Activated naive CD8-positive, alpha-beta T cell (primary cell): ENCODE data around the gene PSIP1.
"Not testable (repeated sequence)": the region's sequence is repeated elsewhere in the genome, so short reads cannot be mapped to it uniquely, and the experiment has no call there.

ENCODE experiments used
- H3K27ac Mint-ChIP-seq: one replicate; pipeline ENCODE4 v1.8.0; 2021; ENCODE audit warnings: mixed read lengths
- H3K27me3 Mint-ChIP-seq: one replicate; pipeline ENCODE4 v1.8.0; 2021; ENCODE audit warnings: mixed read lengths
- H3K36me3 Mint-ChIP-seq: one replicate; pipeline ENCODE4 v1.8.0; 2021; ENCODE audit warnings: mixed read lengths
- H3K4me1 Mint-ChIP-seq: one replicate; pipeline ENCODE4 v1.8.0; 2021; ENCODE audit warnings: low read depth, mixed read lengths
- H3K4me3 Mint-ChIP-seq: one replicate; pipeline ENCODE4 v1.8.0; 2021; ENCODE audit warnings: mild to moderate bottlenecking, mixed read lengths
- H3K9me3 Mint-ChIP-seq: one replicate; pipeline ENCODE4 v1.8.0; 2021; ENCODE audit warnings: low read depth, mixed read lengths

The PSIP1 gene

DNA sequence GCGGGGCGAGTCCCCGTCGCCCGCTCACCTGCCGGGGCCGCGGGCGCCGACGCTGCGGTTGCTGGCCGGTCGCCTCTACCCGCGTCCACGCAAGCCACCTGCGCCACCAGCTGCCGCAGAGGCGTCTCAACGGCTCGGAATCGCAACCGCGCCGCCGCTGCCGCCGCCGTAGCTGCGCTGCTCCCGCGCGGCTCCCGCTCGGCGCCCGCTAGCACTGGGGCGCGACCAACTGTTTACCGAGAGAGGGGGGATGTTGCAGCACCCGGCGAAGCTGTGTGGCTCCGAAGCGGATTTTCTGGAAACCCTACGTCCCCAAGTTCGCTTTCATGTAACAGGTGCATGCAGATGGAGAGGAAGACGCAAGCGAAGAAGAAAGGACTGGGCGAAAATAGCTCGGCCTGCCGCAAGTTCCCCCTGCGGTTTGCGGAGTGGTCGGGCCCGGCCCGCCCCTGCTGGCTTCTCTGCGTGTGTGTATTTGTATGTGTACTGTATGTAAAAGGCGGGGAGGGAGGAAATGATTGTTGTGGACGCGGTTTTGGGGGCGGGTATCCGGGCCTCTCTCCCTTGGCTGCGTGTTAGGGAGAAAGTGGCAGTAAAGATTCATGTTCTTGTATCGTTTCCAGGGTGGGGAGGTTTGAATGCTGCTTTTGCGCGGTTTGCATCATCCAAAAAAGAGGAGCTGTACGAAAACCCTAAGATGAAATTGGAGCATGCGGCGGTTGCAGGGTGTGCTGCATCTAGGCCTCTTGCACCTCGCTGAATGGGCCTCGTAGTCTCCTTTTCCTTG lies at the start of gene PSIP1:
Gene PSIP1 (minus strand): TSS at position 182 of the 787 bp plus-strand sequence. CDS start 782 bp downstream, outside the sequence.
- H3K27ac Mint-ChIP-seq: peak within 1 kb of the TSS; percentile 98
- peak within 1 kb of the TSS; percentile 95 for H3K4me3 Mint-ChIP-seq
- H3K4me1 Mint-ChIP-seq: peaks cover 52% of the 10 kb centered on the region
- no peaks in the 10 kb centered on the region for H3K9me3 Mint-ChIP-seq
- H3K27me3 Mint-ChIP-seq: no peaks in the 10 kb centered on the region
- peaks cover 2% of the 10 kb centered on the region for H3K36me3 Mint-ChIP-seq

- Mint-ChIP-seq H3K4me3 (peak overlapping the region; percentile 91), H3K27ac (no peak overlapping the region)
Measured at GRCh38 chr9:15553528-15553898, 42.7 kb upstream of the PSIP1 start.

GRCh38 chr9:15552636-15553527 lies 42.1 kb upstream of the PSIP1 start, which contains the start of gene CCDC171:
Gene CCDC171 (plus strand): TSS chr9:15553043. CDS start chr9:15564089, 11,046 bp downstream.
- H3K4me1 Mint-ChIP-seq: peaks cover 13% of the 10 kb centered on the region
- no peaks in the 10 kb centered on the region for H3K9me3 Mint-ChIP-seq
- H3K36me3 Mint-ChIP-seq: no peaks in the 10 kb centered on the region
- peak within 1 kb of the TSS; percentile 81 for H3K27ac Mint-ChIP-seq
- H3K4me3 Mint-ChIP-seq: peak within 1 kb of the TSS; percentile 91
- H3K27me3 Mint-ChIP-seq: no peaks in the 10 kb centered on the region

More at GRCh38 chr9:15553528-15553898, 42.7 kb upstream of the PSIP1 start:
- H3K9me3 Mint-ChIP-seq: no peaks in the 10 kb centered on the region
- no peaks in the 10 kb centered on the region for H3K27me3 Mint-ChIP-seq
- H3K4me1 Mint-ChIP-seq: peaks cover 13% of the 10 kb centered on the region
- no peaks in the 10 kb centered on the region for H3K36me3 Mint-ChIP-seq

GRCh38 chr9:15549611-15550010 lies 38.8 kb upstream of the PSIP1 start:
- no peaks in the 10 kb centered on the region for H3K9me3 Mint-ChIP-seq
- H3K27me3 Mint-ChIP-seq: no peaks in the 10 kb centered on the region
- H3K36me3 Mint-ChIP-seq: no peaks in the 10 kb centered on the region
- H3K27ac Mint-ChIP-seq: no peak overlapping the region
- no peak overlapping the region for H3K4me3 Mint-ChIP-seq
- peaks cover 13% of the 10 kb centered on the region for H3K4me1 Mint-ChIP-seq

DNA sequence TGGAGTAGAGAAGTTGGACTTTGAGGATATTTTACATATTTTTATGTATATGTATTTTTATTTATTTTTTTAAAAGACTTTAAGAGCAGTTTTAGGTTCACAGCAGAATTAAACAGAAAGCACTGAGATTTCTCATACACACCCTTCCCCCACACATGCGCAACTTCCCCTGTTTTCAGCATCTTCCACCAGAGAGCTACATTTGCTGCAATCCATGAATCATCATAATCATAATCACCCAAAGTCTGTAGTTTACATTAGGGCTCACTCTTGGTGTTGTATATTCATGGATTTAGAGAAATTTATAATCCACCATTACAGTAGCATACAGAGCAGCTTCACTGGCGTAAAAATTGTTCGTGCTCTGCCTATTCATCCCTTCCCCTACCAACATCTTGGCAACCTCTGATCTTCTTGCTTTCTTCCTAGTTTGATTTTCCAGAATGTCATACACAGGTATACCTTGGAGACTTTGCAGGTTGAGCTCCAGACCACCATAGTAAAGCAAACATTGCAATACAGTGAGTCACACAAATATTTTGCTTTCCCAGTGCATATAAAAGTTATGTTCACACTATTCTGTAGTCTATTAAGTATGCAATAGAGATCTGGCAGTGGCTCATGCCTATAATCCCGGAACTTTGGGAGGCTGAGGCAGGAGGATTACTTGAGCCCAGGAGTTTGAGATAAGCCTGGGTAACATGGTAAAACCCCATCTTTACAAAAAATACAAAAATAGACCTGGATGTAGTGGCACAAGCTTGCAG lies 32.5 kb upstream of the PSIP1 start:
- no peaks in the 10 kb centered on the region for H3K9me3 Mint-ChIP-seq
- no peaks in the 10 kb centered on the region for H3K4me1 Mint-ChIP-seq
- H3K36me3 Mint-ChIP-seq: no peaks in the 10 kb centered on the region
- H3K27ac Mint-ChIP-seq: no peak overlapping the region
- H3K4me3 Mint-ChIP-seq: no peak overlapping the region
- H3K27me3 Mint-ChIP-seq: peaks cover 1% of the 10 kb centered on the region

DNA sequence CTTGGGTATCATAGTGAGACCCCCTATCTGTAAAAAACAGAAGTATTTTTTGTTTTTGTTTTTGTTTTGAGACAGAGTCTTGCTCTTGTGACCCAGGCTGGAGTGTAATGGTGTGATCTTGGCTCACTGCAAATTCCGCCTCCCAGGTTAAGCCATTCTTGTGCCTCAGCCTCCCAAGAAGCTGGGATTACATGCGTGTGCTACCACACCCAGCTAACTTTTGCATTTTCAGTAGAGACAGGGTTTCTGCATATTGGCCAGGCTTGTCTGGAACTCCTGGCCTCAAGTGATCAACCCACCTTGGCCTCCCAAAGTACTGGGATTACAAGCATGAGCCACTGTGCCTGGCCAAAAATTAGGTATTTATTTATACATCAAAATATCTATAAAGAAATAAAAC lies 31.9 kb upstream of the PSIP1 start:
- no peak overlapping the region for H3K4me3 Mint-ChIP-seq
- H3K27me3 Mint-ChIP-seq: peaks cover 1% of the 10 kb centered on the region
- H3K4me1 Mint-ChIP-seq: no peaks in the 10 kb centered on the region
- H3K36me3 Mint-ChIP-seq: no peaks in the 10 kb centered on the region
- H3K9me3 Mint-ChIP-seq: no peaks in the 10 kb centered on the region
- no peak overlapping the region for H3K27ac Mint-ChIP-seq

DNA sequence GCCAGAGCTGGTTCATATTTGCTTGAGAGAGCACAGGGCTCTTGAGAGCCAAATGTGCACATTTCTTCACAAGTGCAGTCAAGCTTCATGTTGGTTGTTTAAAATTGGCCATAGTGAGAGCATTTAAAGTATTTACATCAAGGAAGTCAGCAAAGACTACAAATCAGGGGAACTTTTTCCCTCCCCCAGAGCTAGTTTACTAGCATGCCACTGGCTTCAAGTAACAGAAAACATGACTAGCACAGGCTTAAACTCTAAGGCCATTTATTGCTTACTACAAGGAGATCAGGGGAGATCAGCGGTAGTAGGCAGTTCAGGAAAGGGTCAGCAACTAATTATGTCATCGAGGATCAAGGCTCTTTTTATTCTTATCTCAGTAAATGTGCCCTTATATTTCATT lies 31.1 kb upstream of the PSIP1 start:
- no peaks in the 10 kb centered on the region for H3K9me3 Mint-ChIP-seq
- H3K4me3 Mint-ChIP-seq: no peak overlapping the region
- H3K36me3 Mint-ChIP-seq: no peaks in the 10 kb centered on the region
- peaks cover 1% of the 10 kb centered on the region for H3K27me3 Mint-ChIP-seq
- H3K27ac Mint-ChIP-seq: no peak overlapping the region
- no peaks in the 10 kb centered on the region for H3K4me1 Mint-ChIP-seq

DNA sequence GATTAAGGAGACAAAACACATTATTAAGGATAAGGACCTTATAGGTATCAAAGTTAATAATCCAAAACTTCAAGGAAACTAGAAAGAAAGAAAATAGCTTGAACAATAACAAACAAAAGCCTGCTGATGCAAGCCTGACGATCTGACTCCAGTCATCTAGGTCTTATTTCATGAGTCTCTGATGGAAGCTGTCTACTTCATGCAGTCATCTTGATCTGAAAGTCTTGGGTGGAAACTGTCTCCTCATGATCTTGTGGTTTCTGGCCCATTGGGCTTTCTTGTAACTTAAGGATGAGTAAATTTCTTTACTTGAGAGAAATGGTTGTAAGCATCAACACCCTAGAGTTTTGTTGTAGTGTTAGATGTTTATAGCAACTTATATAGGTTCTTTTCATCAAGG lies 20.6 kb upstream of the PSIP1 start:
- peaks cover 8% of the 10 kb centered on the region for H3K4me1 Mint-ChIP-seq
- H3K36me3 Mint-ChIP-seq: no peaks in the 10 kb centered on the region
- no peak overlapping the region for H3K4me3 Mint-ChIP-seq
- H3K9me3 Mint-ChIP-seq: no peaks in the 10 kb centered on the region
- H3K27ac Mint-ChIP-seq: no peak overlapping the region
- no peaks in the 10 kb centered on the region for H3K27me3 Mint-ChIP-seq

- Mint-ChIP-seq H3K4me3 (no peak overlapping the region), H3K9me3 (no peaks in the 10 kb centered on the region), H3K27me3 (no peaks in the 10 kb centered on the region), H3K36me3 (peaks cover 3% of the 10 kb centered on the region), H3K4me1 (peaks cover 8% of the 10 kb centered on the region), H3K27ac (no peak overlapping the region)
Measured at GRCh38 chr9:15529566-15530324, 19.0 kb upstream of the PSIP1 start.

GRCh38 chr9:15527035-15527434 lies 16.3 kb upstream of the PSIP1 start:
- not testable (repeated sequence) for H3K27ac Mint-ChIP-seq, H3K36me3 Mint-ChIP-seq, H3K4me1 Mint-ChIP-seq, H3K4me3 Mint-ChIP-seq, H3K27me3 Mint-ChIP-seq, H3K9me3 Mint-ChIP-seq

DNA sequence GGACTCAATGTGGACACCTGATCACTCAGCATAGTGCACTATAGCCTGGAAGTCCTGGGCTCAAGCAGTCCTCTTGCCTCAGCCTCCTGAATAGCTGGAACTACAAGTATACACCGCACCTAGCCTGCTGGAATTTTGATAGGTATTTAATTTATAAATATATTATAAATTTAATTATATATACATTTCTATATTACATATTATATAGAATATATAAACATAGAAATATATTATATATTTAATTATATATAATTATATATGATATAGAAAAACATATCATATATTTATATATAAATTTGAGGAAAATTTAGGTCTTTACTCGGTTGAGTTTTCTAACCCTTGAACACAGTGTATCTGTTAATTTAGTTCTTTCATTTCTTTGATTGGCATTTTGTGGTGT lies 15.2 kb upstream of the PSIP1 start:
- Mint-ChIP-seq H3K27me3 (no peaks in the 10 kb centered on the region), H3K36me3 (peaks cover 3% of the 10 kb centered on the region), H3K9me3 (no peaks in the 10 kb centered on the region), H3K4me3 (no peak overlapping the region), H3K27ac (no peak overlapping the region), H3K4me1 (peaks cover 6% of the 10 kb centered on the region)

DNA sequence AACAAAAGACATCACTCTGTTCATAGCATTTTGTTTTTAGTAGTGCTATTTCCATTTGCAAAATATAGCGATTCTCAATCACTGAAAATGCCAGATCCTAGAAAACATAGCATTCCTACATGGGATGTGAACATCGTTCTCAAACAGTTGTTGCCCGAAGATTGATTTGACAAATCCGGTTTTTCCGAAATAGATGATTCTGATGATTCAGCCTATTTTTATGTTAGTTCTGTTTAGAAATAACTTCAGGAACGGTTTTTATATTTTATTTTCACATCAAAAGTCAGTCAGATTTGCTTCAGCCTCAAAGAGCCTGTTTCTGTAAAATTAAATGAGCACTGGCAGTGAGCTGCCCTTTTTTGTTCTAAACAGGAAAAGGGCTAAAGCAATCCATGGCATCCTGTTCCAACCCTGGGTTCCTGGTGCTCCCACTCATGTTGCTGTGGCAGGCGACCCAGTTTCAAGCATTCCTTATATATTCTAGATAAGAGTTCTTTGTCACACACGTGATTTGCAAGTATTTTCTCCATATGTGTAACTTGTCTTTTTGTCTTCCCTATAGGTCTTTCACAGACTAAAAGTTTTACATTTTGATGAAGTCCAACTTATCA lies 14.2 kb upstream of the PSIP1 start:
- Mint-ChIP-seq H3K27ac (no peak overlapping the region), H3K4me1 (peaks cover 6% of the 10 kb centered on the region), H3K4me3 (no peak overlapping the region), H3K9me3 (no peaks in the 10 kb centered on the region), H3K36me3 (peaks cover 3% of the 10 kb centered on the region), H3K27me3 (no peaks in the 10 kb centered on the region)

GRCh38 chr9:15522130-15522755 lies 11.5 kb upstream of the PSIP1 start:
- H3K27me3 Mint-ChIP-seq: no peaks in the 10 kb centered on the region
- H3K27ac Mint-ChIP-seq: no peak overlapping the region
- H3K4me3 Mint-ChIP-seq: no peak overlapping the region
- H3K4me1 Mint-ChIP-seq: peaks cover 6% of the 10 kb centered on the region
- H3K36me3 Mint-ChIP-seq: peaks cover 3% of the 10 kb centered on the region
- no peaks in the 10 kb centered on the region for H3K9me3 Mint-ChIP-seq
